Measurements from ENCODE around the gene CACNA1H.
A peak's percentile ranks its signal among the peaks of the same experiment; 100 is the strongest.

The CACNA1H gene

DNA sequence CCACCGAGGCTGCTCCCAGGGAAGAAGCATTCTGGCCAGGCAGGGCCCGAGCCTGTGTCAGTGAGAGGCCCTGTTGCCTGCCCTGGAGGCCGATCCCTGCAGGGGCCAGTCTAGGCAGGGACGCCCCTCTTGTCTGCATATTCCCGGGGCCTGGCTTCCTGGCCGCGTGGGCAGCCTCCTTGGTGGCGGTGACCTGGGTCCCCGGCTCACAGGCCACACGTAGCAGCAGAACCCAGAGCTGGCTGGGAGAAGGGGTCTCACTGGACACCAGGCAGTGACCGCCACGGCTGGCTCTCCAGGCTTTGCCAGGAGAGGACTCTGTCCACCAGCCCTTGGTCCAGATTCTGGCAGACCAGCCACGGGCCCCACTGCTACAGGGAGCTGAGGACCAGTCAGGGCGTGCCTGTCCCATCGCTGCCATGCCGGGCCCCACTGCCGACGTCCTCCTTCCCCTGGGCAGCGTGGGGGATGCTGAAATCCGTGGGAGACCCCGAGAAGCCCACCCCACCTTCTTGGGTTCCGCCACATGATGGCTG is 3.7 kb upstream of the CACNA1H start:
- no peak for DNase-seq (ENCODE audit: extremely low read depth, insufficient read length)
- TF ChIP-seq, protein P1, sequence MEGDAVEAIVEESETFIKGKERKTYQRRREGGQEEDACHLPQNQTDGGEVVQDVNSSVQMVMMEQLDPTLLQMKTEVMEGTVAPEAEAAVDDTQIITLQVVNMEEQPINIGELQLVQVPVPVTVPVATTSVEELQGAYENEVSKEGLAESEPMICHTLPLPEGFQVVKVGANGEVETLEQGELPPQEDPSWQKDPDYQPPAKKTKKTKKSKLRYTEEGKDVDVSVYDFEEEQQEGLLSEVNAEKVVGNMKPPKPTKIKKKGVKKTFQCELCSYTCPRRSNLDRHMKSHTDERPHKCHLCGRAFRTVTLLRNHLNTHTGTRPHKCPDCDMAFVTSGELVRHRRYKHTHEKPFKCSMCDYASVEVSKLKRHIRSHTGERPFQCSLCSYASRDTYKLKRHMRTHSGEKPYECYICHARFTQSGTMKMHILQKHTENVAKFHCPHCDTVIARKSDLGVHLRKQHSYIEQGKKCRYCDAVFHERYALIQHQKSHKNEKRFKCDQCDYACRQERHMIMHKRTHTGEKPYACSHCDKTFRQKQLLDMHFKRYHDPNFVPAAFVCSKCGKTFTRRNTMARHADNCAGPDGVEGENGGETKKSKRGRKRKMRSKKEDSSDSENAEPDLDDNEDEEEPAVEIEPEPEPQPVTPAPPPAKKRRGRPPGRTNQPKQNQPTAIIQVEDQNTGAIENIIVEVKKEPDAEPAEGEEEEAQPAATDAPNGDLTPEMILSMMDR (IDR thresholded peaks at IDR 0.05; ENCODE audit: insufficient read depth, low read length, poor library complexity, severe bottlenecking): no peak
- no peaks in the 10 kb centered on the region for H3K27me3 ChIP-seq (replicated peaks; ENCODE audit: control insufficient read depth, insufficient read depth, low read length)
- no peak overlapping the region for H3K4me3 ChIP-seq (replicated peaks; ENCODE audit: low read depth, low read length)
- H3K36me3 ChIP-seq (ENCODE audit: control insufficient read depth, insufficient read depth, low read length): no peaks in the 10 kb centered on the region

- DNase-seq (ENCODE audit: extremely low read depth, insufficient read length): peak; percentile 46
- H3K27me3 ChIP-seq (replicated peaks; ENCODE audit: control insufficient read depth, insufficient read depth, low read length): no peaks in the 10 kb centered on the region
Observed at GRCh38 chr16:1150511-1150982, 2.4 kb upstream of the CACNA1H start.

GRCh38 chr16:1151424-1152122 is 1.3 kb upstream of the CACNA1H start:
- TF ChIP-seq, protein P1 (IDR thresholded peaks at IDR 0.05; ENCODE audit: insufficient read depth, low read length, poor library complexity, severe bottlenecking): no peak
- Histone ChIP-seq H3K36me3 (ENCODE audit: control insufficient read depth, insufficient read depth, low read length) (no peaks in the 10 kb centered on the region), H3K27me3 (replicated peaks; ENCODE audit: control insufficient read depth, insufficient read depth, low read length) (no peaks in the 10 kb centered on the region), H3K4me3 (replicated peaks; ENCODE audit: low read depth, low read length) (no peak overlapping the region)
- no peak for DNase-seq (ENCODE audit: extremely low read depth, insufficient read length)

More at GRCh38 chr16:1150511-1150982, 2.4 kb upstream of the CACNA1H start:
- no peaks in the 10 kb centered on the region for H3K36me3 ChIP-seq (ENCODE audit: control insufficient read depth, insufficient read depth, low read length)
- TF ChIP-seq, protein P1 (IDR thresholded peaks at IDR 0.05; ENCODE audit: insufficient read depth, low read length, poor library complexity, severe bottlenecking): no peak
- H3K4me3 ChIP-seq (replicated peaks; ENCODE audit: low read depth, low read length): no peak overlapping the region

DNA sequence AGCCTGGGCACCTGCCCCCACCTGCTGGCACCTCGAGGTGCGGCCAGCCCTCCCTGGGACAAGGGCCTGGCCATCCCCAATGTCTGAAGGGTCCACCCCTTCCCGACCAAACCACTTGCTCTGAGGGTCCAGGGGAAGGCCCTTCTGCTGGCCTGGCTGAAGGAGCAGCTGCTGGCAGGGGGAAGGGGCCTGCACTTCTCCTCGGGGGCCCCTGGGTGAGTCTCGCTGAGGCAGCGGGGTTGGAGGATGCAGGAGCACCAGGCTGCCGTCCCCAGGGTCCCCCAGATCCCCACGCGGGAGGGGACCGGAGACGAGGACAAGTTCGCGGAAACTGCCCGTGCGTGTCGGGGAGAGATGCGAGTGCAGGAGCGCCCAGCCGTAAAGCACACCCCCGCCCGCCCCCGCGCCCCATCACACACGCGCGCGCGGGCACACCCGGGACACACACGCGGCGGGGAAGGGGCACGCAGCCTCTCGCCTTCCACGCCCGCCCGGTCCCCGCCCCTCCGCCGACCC is 725 bp upstream of the CACNA1H start:
- TF ChIP-seq, protein P1 (IDR thresholded peaks at IDR 0.05; ENCODE audit: insufficient read depth, low read length, poor library complexity, severe bottlenecking): no peak
- no peak overlapping the region for H3K4me3 ChIP-seq (replicated peaks; ENCODE audit: low read depth, low read length)
- no peaks in the 10 kb centered on the region for H3K36me3 ChIP-seq (ENCODE audit: control insufficient read depth, insufficient read depth, low read length)
- peak; percentile 21 for DNase-seq (ENCODE audit: extremely low read depth, insufficient read length)
- H3K27me3 ChIP-seq (replicated peaks; ENCODE audit: control insufficient read depth, insufficient read depth, low read length): no peaks in the 10 kb centered on the region

- no peaks in the 10 kb centered on the region for H3K27me3 ChIP-seq (replicated peaks; ENCODE audit: control insufficient read depth, insufficient read depth, low read length)
Observed at GRCh38 chr16:1153480-1154160, 714 bp downstream of the CACNA1H start.

More at GRCh38 chr16:1153480-1154160, 714 bp downstream of the CACNA1H start:
- TF ChIP-seq, protein P1 (IDR thresholded peaks at IDR 0.05; ENCODE audit: insufficient read depth, low read length, poor library complexity, severe bottlenecking): no peak
- DNase-seq (ENCODE audit: extremely low read depth, insufficient read length): no peak
- no peak overlapping the region for H3K4me3 ChIP-seq (replicated peaks; ENCODE audit: low read depth, low read length)
- no peaks in the 10 kb centered on the region for H3K36me3 ChIP-seq (ENCODE audit: control insufficient read depth, insufficient read depth, low read length)

Data from GM06990 (cell line).